Testis (tissue), 3 donors: ENCODE data around the gene DCHS2. TPM values are rescaled to one million over a fixed set of nuclear protein-coding genes. Genes with fewer than 3 reads are reported as not detected.

Experiments
- DNase-seq: peaks from one replicate; pipeline ENCODE4 v3.0.0-alpha.2; 2019
- H3K27ac ChIP-seq, 2 donors: fragments of 200-600 bp; sonication (generic); one replicate each; pipeline ENCODE4 v1.5.1; 2019
- H3K27me3 ChIP-seq: fragments of 200-600 bp; sonication (generic); one replicate; pipeline ENCODE4 v1.5.1; 2019
- H3K36me3 ChIP-seq: fragments of 200-600 bp; sonication (generic); one replicate; pipeline ENCODE4 v1.5.1; 2017; ENCODE audit warnings: low read depth; ENCODE audit errors: missing control alignments
- H3K4me1 ChIP-seq: fragments of 200-600 bp; sonication (generic); one replicate; pipeline ENCODE4 v1.5.1; 2019
- H3K4me3 ChIP-seq, 2 donors: fragments of 200-600 bp; sonication (generic); one replicate each; pipeline ENCODE4 v1.5.1; 2017 to 2019
- H3K9me3 ChIP-seq: fragments of 200-600 bp; sonication (generic); one replicate; pipeline ENCODE4 v1.5.1; 2017
- CTCF ChIP-seq, 3 experiments: fragments of 450-650 bp in 2 of 3; fragments of 200-600 bp in 1 of 3; sonication (generic) in 1 of 3; IDR thresholded peaks; one replicate each; pipeline ENCODE4 v1.5.1; 2016 to 2019; ENCODE audit warnings: antibody characterized with exemption in 3 of 3, mild to moderate bottlenecking in 2 of 3, moderate library complexity in 1 of 3
- POLR2A ChIP-seq: fragments of 450-650 bp; IDR thresholded peaks from one replicate; pipeline ENCODE4 v1.6.1; 2017; ENCODE audit warnings: antibody characterized with exemption, mild to moderate bottlenecking, moderate library complexity
- WGBS, 2 donors: methylation state at CpG; one replicate each; pipeline ENCODE4 v1.1.5; 2018; 5-methylcytosine and 5-hydroxymethylcytosine counted together
- intact Hi-C: fragments of 100-400 bp; cut with DNase I; formaldehyde crosslinking; loops from one replicate; pipeline ENCODE4 v1.15.1; 2023; ENCODE audit warnings: low total_unique reads
- polyA plus RNA-seq: library from polyadenylated mRNA; stranded (reverse); fragments of 350-450 nt; fragmentation: Illumina TruSeq; extraction: RNeasy Lipid Tissue Mini Kit (QIAGEN cat#74804); gene quantifications from one replicate; pipeline ENCODE4 v1.2.3, GENCODE V29; 2014; ENCODE audit warnings: low read depth, low replicate concordance; ENCODE audit not compliant: insufficient read depth
- total RNA-seq, 2 donors: library from RNA; depleted of rRNA; stranded (reverse); fragments of >200 nt; gene quantifications; one replicate each; pipeline ENCODE4 v1.2.3, GENCODE V29; 2016

Gene DCHS2
- total and polyA plus RNA-seq, 3 donors from 2014 or later = 2.4 to 6.5 (median 4.7) TPM

- Histone ChIP-seq H3K4me1 (no peaks in the 10 kb centered on the region), H3K27ac (no peak overlapping the region), H3K9me3 (no peaks in the 10 kb centered on the region), H3K36me3 (no peaks in the 10 kb centered on the region), H3K4me3 (no peak overlapping the region), H3K27me3 (no peaks in the 10 kb centered on the region)
- WGBS, 2 donors = 88 to 91% methylated on average over 6 of the region's 6 CpGs
- intact Hi-C loops = no loop called here
- no peak for DNase-seq
- TF ChIP-seq CTCF (IDR thresholded peaks at IDR 0.05) (no peak), POLR2A (no peak)
Observed at GRCh38 chr4:154427149-154427548, 64.5 kb downstream of the DCHS2 start.

GRCh38 chr4:154425514-154425913 is 66.1 kb downstream of the DCHS2 start:
- intact Hi-C loops = no loop called here
- Histone ChIP-seq H3K36me3 (no peaks in the 10 kb centered on the region), H3K9me3 (no peaks in the 10 kb centered on the region), H3K4me1 (no peaks in the 10 kb centered on the region), H3K4me3 (no peak overlapping the region), H3K27ac (no peak overlapping the region), H3K27me3 (no peaks in the 10 kb centered on the region)
- 50% methylated on average over 3 of the region's 3 CpGs for WGBS, 2 donors
- TF ChIP-seq CTCF (IDR thresholded peaks at IDR 0.05) (no peak), POLR2A (no peak)
- DNase-seq = no peak

- WGBS, 2 donors = 73 to 79% methylated on average over 7 of the region's 7 CpGs
- TF ChIP-seq CTCF (IDR thresholded peaks at IDR 0.05) (no peak), POLR2A (no peak)
- intact Hi-C loops = no loop called here
- DNase-seq = no peak
- H3K27ac ChIP-seq = no peak overlapping the region
- H3K4me3 ChIP-seq = no peak overlapping the region
- no peaks in the 10 kb centered on the region for H3K27me3 ChIP-seq
- no peaks in the 10 kb centered on the region for H3K4me1 ChIP-seq
- no peaks in the 10 kb centered on the region for H3K36me3 ChIP-seq
- H3K9me3 ChIP-seq = no peaks in the 10 kb centered on the region
Observed at GRCh38 chr4:154424810-154425484, 66.7 kb downstream of the DCHS2 start.

GRCh38 chr4:154422152-154422551 is 69.4 kb downstream of the DCHS2 start:
- Histone ChIP-seq H3K27me3 (no peaks in the 10 kb centered on the region), H3K4me1 (no peaks in the 10 kb centered on the region), H3K36me3 (no peaks in the 10 kb centered on the region), H3K27ac (no peak overlapping the region), H3K9me3 (no peaks in the 10 kb centered on the region), H3K4me3 (no peak overlapping the region)
- TF ChIP-seq POLR2A = no peak
- TF ChIP-seq CTCF (IDR thresholded peaks at IDR 0.05) = no peak
- DNase-seq = no peak
- intact Hi-C loops = no loop called here
- WGBS, 2 donors = 0% methylated on average over 1 of the region's 1 CpG

- Histone ChIP-seq H3K36me3 (no peaks in the 10 kb centered on the region), H3K27ac (no peak overlapping the region), H3K4me1 (no peaks in the 10 kb centered on the region), H3K27me3 (no peaks in the 10 kb centered on the region), H3K4me3 (no peak overlapping the region), H3K9me3 (no peaks in the 10 kb centered on the region)
- DNase-seq = no peak
- TF ChIP-seq POLR2A (no peak), CTCF (IDR thresholded peaks at IDR 0.05) (no peak)
- intact Hi-C loops = no loop called here
- 86 to 89% methylated on average over 6 of the region's 6 CpGs for WGBS, 2 donors
Observed at GRCh38 chr4:154421618-154422017, 70.0 kb downstream of the DCHS2 start.
